NB4 (cell line): ENCODE results near the gene KLHDC8B.

Experiments
- DNase-seq: peaks from one replicate; pipeline ENCODE4 v3.0.0; 2010; ENCODE audit warnings: low read depth
- H3K4me3 ChIP-seq: one replicate; pipeline ENCODE4 v1.5.1; 2011; ENCODE audit warnings: mild to moderate bottlenecking, low read depth, low read length, moderate library complexity
- MYC ChIP-seq: IDR thresholded peaks from 2 replicates; pipeline ENCODE4 v1.6.1; 2011; ENCODE audit warnings: low read depth, low read length
- POLR2A ChIP-seq: IDR thresholded peaks from 2 replicates; pipeline ENCODE4 v1.6.1; 2011; ENCODE audit warnings: mild to moderate bottlenecking; ENCODE audit not compliant: insufficient read length; ENCODE audit errors: extremely low read depth
- TF ChIP-seq, protein P1 (sequence below): IDR thresholded peaks from one replicate; pipeline ENCODE4 v1.5.1; 2012; ENCODE audit warnings: low read depth, low read length
- TF ChIP-seq, protein P2 (sequence below): IDR thresholded peaks from 2 replicates; pipeline ENCODE4 v1.6.1; 2011; ENCODE audit warnings: low read depth, low read length

KLHDC8B gene

DNA sequence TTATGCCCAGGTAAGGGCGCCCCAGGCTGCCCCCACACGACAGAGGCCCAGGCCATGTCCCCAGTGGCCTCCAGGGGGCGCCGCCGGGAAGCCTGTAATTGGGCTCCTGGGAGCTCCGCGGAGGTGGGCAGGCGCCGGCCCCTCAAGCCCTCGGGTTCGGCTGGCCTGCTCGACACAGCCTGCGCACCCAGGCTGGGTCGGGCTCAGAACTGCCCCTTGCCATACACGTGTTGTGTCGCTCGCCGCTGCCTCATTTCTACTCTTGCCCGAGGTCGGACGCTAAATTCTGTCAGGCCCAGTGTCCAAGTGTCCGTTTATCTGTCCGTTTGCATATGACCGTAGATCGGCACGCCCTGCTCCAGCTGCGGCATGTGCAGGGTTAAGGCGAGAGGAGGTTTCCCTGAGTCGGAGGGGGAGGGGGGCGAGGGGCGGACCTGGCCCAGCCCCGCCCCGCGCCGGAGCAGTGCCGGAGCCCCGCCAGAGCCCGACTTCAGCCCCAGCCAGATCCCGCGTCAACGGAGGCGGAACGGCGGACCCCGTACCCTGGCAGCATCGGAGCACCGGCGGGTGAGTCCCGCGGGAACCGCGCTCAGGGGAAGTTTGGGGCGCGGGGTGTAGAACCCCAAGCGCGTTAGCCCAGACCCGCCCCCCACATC lies at the start of gene KLHDC8B:
TSS of gene KLHDC8B (plus strand) at position 480 of the 656 bp plus-strand sequence. CDS start 1,172 bp downstream, outside the sequence.
- peak; percentile 85 for DNase-seq
- TF ChIP-seq, protein P1, sequence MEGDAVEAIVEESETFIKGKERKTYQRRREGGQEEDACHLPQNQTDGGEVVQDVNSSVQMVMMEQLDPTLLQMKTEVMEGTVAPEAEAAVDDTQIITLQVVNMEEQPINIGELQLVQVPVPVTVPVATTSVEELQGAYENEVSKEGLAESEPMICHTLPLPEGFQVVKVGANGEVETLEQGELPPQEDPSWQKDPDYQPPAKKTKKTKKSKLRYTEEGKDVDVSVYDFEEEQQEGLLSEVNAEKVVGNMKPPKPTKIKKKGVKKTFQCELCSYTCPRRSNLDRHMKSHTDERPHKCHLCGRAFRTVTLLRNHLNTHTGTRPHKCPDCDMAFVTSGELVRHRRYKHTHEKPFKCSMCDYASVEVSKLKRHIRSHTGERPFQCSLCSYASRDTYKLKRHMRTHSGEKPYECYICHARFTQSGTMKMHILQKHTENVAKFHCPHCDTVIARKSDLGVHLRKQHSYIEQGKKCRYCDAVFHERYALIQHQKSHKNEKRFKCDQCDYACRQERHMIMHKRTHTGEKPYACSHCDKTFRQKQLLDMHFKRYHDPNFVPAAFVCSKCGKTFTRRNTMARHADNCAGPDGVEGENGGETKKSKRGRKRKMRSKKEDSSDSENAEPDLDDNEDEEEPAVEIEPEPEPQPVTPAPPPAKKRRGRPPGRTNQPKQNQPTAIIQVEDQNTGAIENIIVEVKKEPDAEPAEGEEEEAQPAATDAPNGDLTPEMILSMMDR, result peak; percentile 83
- TF ChIP-seq POLR2A (no peak), MYC (0 out of 2 replicates have a peak, but pooled peaks have one; percentile 23)
- TF ChIP-seq, protein P2, sequence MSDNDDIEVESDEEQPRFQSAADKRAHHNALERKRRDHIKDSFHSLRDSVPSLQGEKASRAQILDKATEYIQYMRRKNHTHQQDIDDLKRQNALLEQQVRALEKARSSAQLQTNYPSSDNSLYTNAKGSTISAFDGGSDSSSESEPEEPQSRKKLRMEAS, result peak; percentile 67; the same call in 1 of the 2 replicates
- peak within 1 kb of the TSS; percentile 67 for H3K4me3 ChIP-seq

DNA sequence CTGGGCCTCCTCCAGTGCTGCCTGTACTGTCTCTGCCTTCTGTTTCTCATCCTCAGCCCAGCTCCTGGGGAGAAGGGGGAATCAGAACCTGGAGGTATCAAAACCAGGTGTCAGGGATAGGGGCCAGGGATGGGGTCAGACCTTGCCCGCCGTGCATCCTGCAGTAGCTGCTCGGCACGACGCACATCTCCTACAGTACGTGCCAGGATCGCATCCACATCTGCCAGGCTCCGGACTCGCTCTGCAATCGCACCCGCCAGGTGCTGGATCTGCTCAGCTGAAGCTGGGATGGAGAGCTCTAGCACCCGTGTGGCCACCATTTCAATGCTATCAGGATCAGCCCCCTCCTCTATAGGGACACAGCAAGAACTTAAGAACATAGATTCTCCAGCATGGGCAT lies 49.4 kb upstream of the KLHDC8B start:
- H3K4me3 ChIP-seq, result no peak overlapping the region
- no peak for TF ChIP-seq MYC
- TF ChIP-seq POLR2A, result no peak
- TF ChIP-seq, protein P2, result no peak
- TF ChIP-seq, protein P1, result no peak
- no peak for DNase-seq

DNA sequence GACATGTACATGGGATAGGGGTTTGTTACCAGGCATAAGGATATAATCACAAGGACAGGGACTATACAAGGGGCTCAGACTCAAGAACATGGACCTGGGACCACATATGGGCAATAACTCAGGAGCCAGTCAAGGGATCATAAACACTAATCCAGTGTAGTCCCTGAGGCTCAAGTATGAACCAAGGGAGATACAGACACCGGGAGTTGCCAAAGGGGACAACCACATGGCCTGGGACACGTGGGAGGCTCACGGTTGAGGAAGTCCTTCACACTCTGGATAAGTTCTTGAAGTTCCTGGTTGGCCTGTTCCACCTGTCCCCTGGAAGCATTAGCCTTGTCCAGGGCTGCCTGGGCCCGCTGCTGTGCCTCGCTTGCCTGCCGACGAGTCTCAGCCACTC lies 48.9 kb upstream of the KLHDC8B start:
- TF ChIP-seq, protein P2, result 0 out of 2 replicates have a peak, but pooled peaks have one; percentile 15
- no peak for TF ChIP-seq MYC
- peak; percentile 25 for DNase-seq
- H3K4me3 ChIP-seq, result no peak overlapping the region

DNA sequence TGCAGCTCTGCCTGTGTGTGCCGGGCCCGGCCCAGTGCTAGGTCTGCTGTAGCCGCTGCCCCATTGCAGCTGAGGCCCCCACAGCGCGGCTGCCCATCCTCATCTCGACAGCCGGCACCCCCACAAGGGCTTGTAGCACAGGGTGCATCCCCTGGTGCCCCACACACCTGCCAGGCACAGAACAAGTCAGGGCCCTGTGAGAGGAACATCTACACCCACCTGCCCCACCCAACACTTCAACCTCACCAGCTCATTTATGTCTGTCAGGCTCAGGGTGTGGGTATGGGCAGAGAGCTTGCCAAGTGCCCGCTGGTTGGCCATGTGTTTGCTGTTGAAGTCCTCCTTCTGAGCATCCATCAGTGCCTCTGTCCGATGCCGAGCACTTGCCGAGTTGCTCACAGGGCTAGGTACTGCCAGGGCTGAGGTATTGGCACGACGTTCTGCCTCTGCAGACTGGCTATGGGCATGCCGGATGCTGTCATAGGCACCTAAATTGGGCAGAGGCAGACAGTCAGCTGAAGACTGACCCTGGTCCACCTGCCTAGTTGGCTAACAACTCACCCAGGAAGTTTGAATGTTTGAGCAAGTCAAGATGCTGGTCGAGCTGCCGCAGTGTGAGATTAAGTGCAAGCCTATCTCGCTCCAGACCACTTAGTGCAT lies 48.4 kb upstream of the KLHDC8B start:
- no peak overlapping the region for H3K4me3 ChIP-seq
- TF ChIP-seq MYC, result no peak
- TF ChIP-seq, protein P1, result no peak
- TF ChIP-seq, protein P2, result no peak
- TF ChIP-seq POLR2A, result no peak
- no peak for DNase-seq

DNA sequence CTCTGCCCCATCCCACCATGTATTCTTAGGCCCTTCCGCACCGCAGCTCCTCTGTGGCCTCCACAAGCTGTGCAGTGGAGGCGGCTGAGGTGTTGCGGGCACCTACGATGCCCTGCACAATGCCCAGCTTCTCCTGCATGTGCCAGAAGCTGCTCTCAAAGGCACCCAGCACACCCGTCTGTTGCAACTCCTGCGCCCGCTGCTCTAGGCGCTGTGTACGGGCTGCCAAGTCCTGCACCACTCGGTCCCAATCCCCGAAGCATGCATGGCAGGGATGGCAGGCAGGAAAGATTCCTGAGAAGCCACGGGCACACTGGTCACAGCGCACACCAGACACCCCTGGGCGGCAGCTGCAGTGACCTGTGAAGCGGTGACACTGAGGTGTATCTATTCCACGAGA lies 47.7 kb upstream of the KLHDC8B start:
- TF ChIP-seq, protein P2, result no peak
- TF ChIP-seq MYC (no peak), POLR2A (no peak)
- TF ChIP-seq, protein P1, result no peak
- no peak for DNase-seq
- no peak overlapping the region for H3K4me3 ChIP-seq

DNA sequence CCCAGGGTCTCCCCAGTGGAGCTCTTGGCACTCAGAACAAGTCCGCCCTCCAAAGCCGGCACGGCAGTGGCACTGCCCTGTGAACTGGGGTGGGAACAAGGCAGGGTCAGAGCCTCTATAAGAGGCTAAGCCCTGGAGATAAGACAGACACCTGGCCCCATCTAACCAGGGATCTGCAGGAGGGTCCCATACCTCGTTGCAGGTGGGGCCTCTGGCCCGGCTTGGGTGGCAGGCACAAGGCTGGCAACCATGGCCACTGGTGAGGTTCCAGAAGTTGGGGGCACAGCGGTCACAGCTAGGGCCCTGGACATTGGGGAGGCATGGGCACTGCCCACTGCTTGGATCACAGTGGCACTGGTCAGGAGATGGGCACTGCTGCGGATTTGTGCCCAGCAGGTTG lies 47.2 kb upstream of the KLHDC8B start:
- TF ChIP-seq POLR2A, result no peak
- TF ChIP-seq, protein P1, result no peak
- TF ChIP-seq MYC, result no peak
- H3K4me3 ChIP-seq, result no peak overlapping the region

More for the DNA sequence above, 47.2 kb upstream of the KLHDC8B start:
- no peak for DNase-seq
